ENCODE data around the gene SMURF2.

DNA sequence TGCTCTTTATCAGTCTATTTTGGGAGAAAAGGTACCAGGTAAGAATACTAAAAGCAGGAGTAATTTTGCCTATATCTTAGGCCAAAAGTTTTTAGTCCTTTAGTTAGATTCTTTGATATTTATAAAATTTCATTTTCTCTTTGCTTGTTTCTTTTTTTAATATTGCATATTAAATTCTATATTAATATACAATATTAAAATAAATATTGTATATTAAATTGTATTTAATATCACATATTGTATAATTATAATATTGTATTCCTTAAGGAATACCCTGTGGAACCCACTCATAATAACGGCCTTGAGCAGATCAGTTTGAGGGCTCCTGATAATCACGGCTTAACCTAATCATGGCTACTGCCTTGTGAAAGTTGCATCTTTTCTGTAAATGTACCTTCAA lies 153.4 kb downstream of the SMURF2 start:
- TF ChIP-seq, protein P1, sequence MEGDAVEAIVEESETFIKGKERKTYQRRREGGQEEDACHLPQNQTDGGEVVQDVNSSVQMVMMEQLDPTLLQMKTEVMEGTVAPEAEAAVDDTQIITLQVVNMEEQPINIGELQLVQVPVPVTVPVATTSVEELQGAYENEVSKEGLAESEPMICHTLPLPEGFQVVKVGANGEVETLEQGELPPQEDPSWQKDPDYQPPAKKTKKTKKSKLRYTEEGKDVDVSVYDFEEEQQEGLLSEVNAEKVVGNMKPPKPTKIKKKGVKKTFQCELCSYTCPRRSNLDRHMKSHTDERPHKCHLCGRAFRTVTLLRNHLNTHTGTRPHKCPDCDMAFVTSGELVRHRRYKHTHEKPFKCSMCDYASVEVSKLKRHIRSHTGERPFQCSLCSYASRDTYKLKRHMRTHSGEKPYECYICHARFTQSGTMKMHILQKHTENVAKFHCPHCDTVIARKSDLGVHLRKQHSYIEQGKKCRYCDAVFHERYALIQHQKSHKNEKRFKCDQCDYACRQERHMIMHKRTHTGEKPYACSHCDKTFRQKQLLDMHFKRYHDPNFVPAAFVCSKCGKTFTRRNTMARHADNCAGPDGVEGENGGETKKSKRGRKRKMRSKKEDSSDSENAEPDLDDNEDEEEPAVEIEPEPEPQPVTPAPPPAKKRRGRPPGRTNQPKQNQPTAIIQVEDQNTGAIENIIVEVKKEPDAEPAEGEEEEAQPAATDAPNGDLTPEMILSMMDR (IDR thresholded peaks at IDR 0.05), result no peak
- no peak for TF ChIP-seq POLR2AphosphoS5 (IDR thresholded peaks at IDR 0.05)
- no peak for TF ChIP-seq POLR2A (IDR thresholded peaks at IDR 0.05)

Measured in breast epithelium (tissue), 3 donors.